A673 (cell line): ENCODE data around the gene NDE1.

Experiments used
- CTCF ChIP-seq: fragments of 300-800, 200-600 bp; sonication (generic); conservative IDR thresholded peaks from 2 replicates; pipeline ENCODE4 v1.5.1; 2017; ENCODE audit warnings: low read depth, mild to moderate bottlenecking, antibody characterized with exemption, low read length, moderate library complexity, mixed read lengths
- EZH2 ChIP-seq: fragments of 200-600 bp; sonication (generic); IDR thresholded peaks from 2 replicates; pipeline ENCODE4 v1.6.1; 2017; ENCODE audit warnings: borderline replicate concordance, low read depth, mild to moderate bottlenecking, mixed read lengths, antibody characterized with exemption, low read length; ENCODE audit not compliant: poor library complexity, severe bottlenecking

- no peak for TF ChIP-seq CTCF
- no peak for TF ChIP-seq EZH2
Observed at GRCh38 chr16:15770512-15770911, 120.5 kb downstream of the NDE1 start.
